Upper lobe of right lung (tissue), 1 donor: ENCODE results near the gene WWOX. TPM values are rescaled to one million over a fixed set of nuclear protein-coding genes. Genes with fewer than 3 reads are reported as not detected.

Experiments used
- ATAC-seq: fragments of 200-7000 bp; cut with Tn5 transposase; one replicate; pipeline ENCODE4 v1.9.1; 2020; ENCODE audit warnings: mild to moderate bottlenecking, moderate library complexity
- DNase-seq: peaks from one replicate; pipeline ENCODE4 v3.0.0-alpha.2; 2020
- H3K27ac ChIP-seq: fragments of 200-600 bp; one replicate; pipeline ENCODE4 v1.8.0; 2022
- H3K27me3 ChIP-seq: fragments of 200-600 bp; one replicate; pipeline ENCODE4 v1.8.0; 2022; ENCODE audit warnings: mild to moderate bottlenecking
- H3K36me3 ChIP-seq: fragments of 200-600 bp; one replicate; pipeline ENCODE4 v1.8.0; 2022
- H3K4me1 ChIP-seq: fragments of 200-600 bp; one replicate; pipeline ENCODE4 v1.8.0; 2022
- H3K4me3 ChIP-seq: fragments of 200-600 bp; one replicate; pipeline ENCODE4 v1.8.0; 2022; ENCODE audit warnings: mild to moderate bottlenecking
- H3K9me3 ChIP-seq: fragments of 200-600 bp; one replicate; pipeline ENCODE4 v1.8.0; 2022
- CTCF ChIP-seq: fragments of 200-600 bp; IDR thresholded peaks from one replicate; pipeline ENCODE4 v1.8.0; 2022; ENCODE audit warnings: antibody characterized with exemption
- intact Hi-C: fragments of 100-400 bp; cut with DNase I; formaldehyde crosslinking; loops from one replicate; pipeline ENCODE4 v1.11.0; 2022
- total RNA-seq: library from RNA; stranded (reverse); fragmentation: NEBNext Ultra II Directional; extraction: Animal tissue kit (Norgen Biotek cat#: 25700); gene quantifications from one replicate; pipeline ENCODE4 v1.2.1, GENCODE V29; 2021
- donor health status: DM: no; HTN: yes; CAD: no; lungs with severe emphysema.

WWOX gene
- total RNA-seq, 1 donor from 2014 or later: 17.0 TPM

- H3K9me3 ChIP-seq: no peaks in the 10 kb centered on the region
- peaks cover 5% of the 10 kb centered on the region for H3K4me1 ChIP-seq
- H3K27me3 ChIP-seq: no peaks in the 10 kb centered on the region
- no peaks in the 10 kb centered on the region for H3K36me3 ChIP-seq
- DNase-seq: no peak
- ATAC-seq: no peak
- H3K27ac ChIP-seq: no peak overlapping the region
- no peak for TF ChIP-seq CTCF
- intact Hi-C loops: no loop called here
- no peak overlapping the region for H3K4me3 ChIP-seq
Observed at GRCh38 chr16:78274771-78275170, 175.3 kb downstream of the WWOX start.

DNA sequence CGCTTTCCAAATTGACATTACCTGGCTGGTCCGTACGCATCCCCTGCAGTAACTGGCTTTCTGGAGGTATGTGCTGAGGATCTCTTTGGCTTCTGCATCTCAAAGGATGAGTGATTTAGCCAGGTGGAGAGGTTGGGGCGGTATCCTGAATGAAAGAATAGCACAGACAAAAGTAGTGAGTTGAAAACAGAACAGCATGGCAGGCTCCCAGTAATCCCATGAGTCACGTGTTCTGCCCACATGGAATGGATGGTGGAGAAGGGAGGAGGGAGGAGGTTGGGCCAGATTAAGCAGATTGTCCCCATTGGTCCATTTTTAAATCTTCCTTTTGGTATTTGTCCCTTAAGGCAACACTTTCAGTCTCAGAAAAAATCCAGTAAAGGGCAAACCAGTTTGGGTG, 176.0 kb downstream of the WWOX start:
- Histone ChIP-seq H3K9me3 (no peaks in the 10 kb centered on the region), H3K27ac (no peak overlapping the region), H3K36me3 (no peaks in the 10 kb centered on the region), H3K27me3 (no peaks in the 10 kb centered on the region), H3K4me3 (no peak overlapping the region), H3K4me1 (peaks cover 5% of the 10 kb centered on the region)
- no peak for ATAC-seq
- intact Hi-C loops: no loop called here
- no peak for DNase-seq
- TF ChIP-seq CTCF: no peak

GRCh38 chr16:78277321-78278055, 178.0 kb downstream of the WWOX start:
- Histone ChIP-seq H3K4me3 (no peak overlapping the region), H3K4me1 (peaks cover 5% of the 10 kb centered on the region), H3K36me3 (no peaks in the 10 kb centered on the region), H3K9me3 (no peaks in the 10 kb centered on the region), H3K27me3 (no peaks in the 10 kb centered on the region), H3K27ac (no peak overlapping the region)
- DNase-seq (no peak), ATAC-seq (no peak)
- intact Hi-C loops: no loop called here
- no peak for TF ChIP-seq CTCF

GRCh38 chr16:78278056-78278450, 178.6 kb downstream of the WWOX start:
- no peak for TF ChIP-seq CTCF
- Histone ChIP-seq H3K4me1 (peaks cover 5% of the 10 kb centered on the region), H3K4me3 (no peak overlapping the region), H3K36me3 (no peaks in the 10 kb centered on the region), H3K27ac (no peak overlapping the region), H3K27me3 (no peaks in the 10 kb centered on the region), H3K9me3 (no peaks in the 10 kb centered on the region)
- no peak for DNase-seq
- intact Hi-C loops: no loop called here
- no peak for ATAC-seq

GRCh38 chr16:78281115-78281514, 181.7 kb downstream of the WWOX start:
- Histone ChIP-seq H3K36me3 (no peaks in the 10 kb centered on the region), H3K4me3 (no peak overlapping the region), H3K27ac (no peak overlapping the region), H3K9me3 (no peaks in the 10 kb centered on the region), H3K27me3 (no peaks in the 10 kb centered on the region), H3K4me1 (peaks cover 5% of the 10 kb centered on the region)
- DNase-seq: no peak
- intact Hi-C loops: no loop called here
- TF ChIP-seq CTCF: no peak
- no peak for ATAC-seq
